ENCODE data around the gene NINJ1. TPM values are rescaled to one million over a fixed set of nuclear protein-coding genes. Genes with fewer than 3 reads are reported as not detected.

Gene NINJ1
- total and polyA plus RNA-seq, 2 donors (not counting 3 experiments of a cell fraction or from before 2014, with no cell fraction given): 31.5 to 57.7 TPM

DNA sequence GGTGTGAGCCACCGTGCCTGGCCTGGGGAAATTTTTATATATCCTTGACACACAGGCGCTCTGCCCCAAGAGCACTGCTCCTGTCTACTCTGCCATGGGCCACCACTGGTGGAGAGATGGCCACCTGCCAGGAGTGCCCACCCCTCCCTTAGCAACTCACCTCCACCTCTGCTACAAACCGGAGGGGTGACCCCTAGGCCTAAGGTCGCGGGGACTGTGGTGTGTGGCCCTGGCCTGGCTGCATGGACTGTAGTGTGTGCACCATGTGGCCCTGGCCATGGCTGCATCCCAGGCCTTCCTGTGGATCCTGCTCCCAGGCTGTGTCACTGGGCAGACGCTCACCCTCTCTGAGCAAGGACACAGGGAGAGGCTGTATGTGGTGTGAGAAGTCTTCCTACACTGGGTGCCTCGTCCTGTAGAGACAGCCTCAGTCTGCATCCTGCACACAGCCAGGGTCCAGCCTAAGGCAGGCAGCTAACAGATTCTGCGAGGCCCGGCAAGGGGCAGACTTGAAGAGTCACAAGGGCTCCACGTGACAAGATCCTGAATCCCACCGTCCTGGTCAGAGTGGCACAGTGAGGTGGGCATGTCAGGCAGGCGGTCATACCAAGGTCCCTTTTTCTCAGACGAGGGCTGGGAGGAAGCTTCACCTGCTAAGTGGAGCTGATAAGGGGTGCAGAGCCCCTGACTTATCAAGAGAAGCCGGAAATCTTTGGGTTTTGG lies 10.3 kb downstream of the NINJ1 start:
- Histone ChIP-seq H4K20me1 (replicated peaks; ENCODE audit: control insufficient read depth, extremely low read depth, insufficient read depth, low read length) (no peaks in the 10 kb centered on the region), H3K4me2 (ENCODE audit: insufficient read depth, low read length) (no peak overlapping the region), H3K9ac (replicated peaks; ENCODE audit: extremely low read depth, insufficient read depth, low read length) (no peak overlapping the region), H3K79me2 (ENCODE audit: control insufficient read depth, insufficient read depth, low read length) (peaks cover 5% of the 10 kb centered on the region), H2AFZ (ENCODE audit: low read depth, low read length) (no peak overlapping the region), H3K27ac (ENCODE audit: insufficient read depth, low read depth, low read length) (no peak overlapping the region), H3K9me3 (replicated peaks; ENCODE audit: control insufficient read depth, insufficient read depth, low read length) (no peaks in the 10 kb centered on the region), H3K4me1 (ENCODE audit: control insufficient read depth, extremely low read depth, insufficient read depth, low read length) (peaks cover 30% of the 10 kb centered on the region), H3K9me1 (replicated peaks; ENCODE audit: control insufficient read depth, extremely low read depth, insufficient read depth, low read length) (no peaks in the 10 kb centered on the region), H3K4me3 (replicated peaks in 1 of 3; ENCODE audit: insufficient read depth in 1 of 3, low read depth in 1 of 3, low read length in 3 of 3) (no peak overlapping the region), H3K27me3 (ENCODE audit: control insufficient read depth in 2 of 2, insufficient read depth in 2 of 2, low read length in 2 of 2) (no peaks in the 10 kb centered on the region), H3K36me3 (ENCODE audit: control insufficient read depth in 2 of 2, extremely low read depth in 1 of 2, insufficient read depth in 2 of 2, low read length in 2 of 2) (peaks cover 0 to 15% of the 10 kb centered on the region in 2 experiments)
- no TSS peak for BruUV-seq (replicated peaks)
- TF ChIP-seq FOS (IDR thresholded peaks at IDR 0.05; ENCODE audit: borderline replicate concordance, insufficient read depth, low read length) (no peak), JUN (IDR thresholded peaks at IDR 0.05; ENCODE audit: borderline replicate concordance, insufficient read depth, insufficient read length, low read depth) (no peak), GATA2 (IDR thresholded peaks at IDR 0.05; ENCODE audit: insufficient read depth, insufficient read length, low read depth, low read length) (no peak), POLR2AphosphoS5 (IDR thresholded peaks at IDR 0.05; ENCODE audit: insufficient read depth, low read depth, low read length) (no peak), MAX (IDR thresholded peaks at IDR 0.05; ENCODE audit: insufficient read depth, insufficient read length) (no peak), POLR2A (IDR thresholded peaks at IDR 0.05; ENCODE audit: low read depth, low read length) (no peak), CTCF (IDR thresholded peaks at IDR 0.05; ENCODE audit: extremely low read depth in 1 of 2, insufficient read depth in 1 of 2, low read depth in 1 of 2, low read length in 2 of 2) (no peak), MYC (IDR thresholded peaks at IDR 0.05; ENCODE audit: low read depth, low read length) (no peak), EZH2 (IDR thresholded peaks at IDR 0.05; ENCODE audit: borderline replicate concordance, low read depth, low read length, severe bottlenecking) (no peak)
- DNase-seq (ENCODE audit: low read depth, low spot score) (no peak), FAIRE-seq (no peak)
- dilution Hi-C loops (cut with MboI; ENCODE audit: extremely low pct_ligation_motif_present, low sequenced_read_pairs) (no loop called here), intact Hi-C loops (cut with micrococcal nuclease) (no loop called here)
- ChIA-PET CTCF (interaction anchor here (1.0 to 1.7 kb wide), 3 partner anchors 10 to 15 kb away, joined by 3 to 4 read pairs (median 4); partner anchors contain the start of gene NINJ1), POLR2A (no interaction called here)
